Measurements from ENCODE around the gene MARK2.

MARK2 gene

GRCh38 chr11:63879598-63880402, 40.9 kb downstream of the MARK2 start:
- in situ Hi-C loops (cut with HindIII; ENCODE audit: low sequenced_read_pairs), result no loop called here

- in situ Hi-C loops (cut with HindIII; ENCODE audit: low sequenced_read_pairs), result no loop called here
Measured at GRCh38 chr11:63880403-63880790, 41.5 kb downstream of the MARK2 start.

GRCh38 chr11:63882555-63883242, 43.8 kb downstream of the MARK2 start:
- in situ Hi-C loops (cut with HindIII; ENCODE audit: low sequenced_read_pairs), result no loop called here

GRCh38 chr11:63883791-63884190, 44.9 kb downstream of the MARK2 start:
- in situ Hi-C loops (cut with HindIII; ENCODE audit: low sequenced_read_pairs), result no loop called here

GRCh38 chr11:63884196-63884932, 45.5 kb downstream of the MARK2 start:
- in situ Hi-C loops (cut with HindIII; ENCODE audit: low sequenced_read_pairs), result no loop called here

GRCh38 chr11:63887386-63887999, 48.6 kb downstream of the MARK2 start:
- in situ Hi-C loops (cut with HindIII; ENCODE audit: low sequenced_read_pairs), result no loop called here

- in situ Hi-C loops (cut with HindIII; ENCODE audit: low sequenced_read_pairs), result no loop called here
Measured at GRCh38 chr11:63888170-63889086, 49.5 kb downstream of the MARK2 start.

GRCh38 chr11:63889344-63889743, 50.4 kb downstream of the MARK2 start:
- in situ Hi-C loops (cut with HindIII; ENCODE audit: low sequenced_read_pairs), result no loop called here

- in situ Hi-C loops (cut with HindIII; ENCODE audit: low sequenced_read_pairs), result no loop called here
Measured at GRCh38 chr11:63890368-63890767, 51.5 kb downstream of the MARK2 start.

GRCh38 chr11:63892228-63892627, 53.3 kb downstream of the MARK2 start:
- in situ Hi-C loops (cut with HindIII; ENCODE audit: low sequenced_read_pairs), result no loop called here

- in situ Hi-C loops (cut with HindIII; ENCODE audit: low sequenced_read_pairs), result no loop called here
Measured at GRCh38 chr11:63893355-63893754, 54.4 kb downstream of the MARK2 start.

GRCh38 chr11:63896071-63896470, 57.2 kb downstream of the MARK2 start:
- in situ Hi-C loops (cut with HindIII; ENCODE audit: low sequenced_read_pairs), result no loop called here

- in situ Hi-C loops (cut with HindIII; ENCODE audit: low sequenced_read_pairs), result no loop called here
Measured at GRCh38 chr11:63897459-63898146, 58.7 kb downstream of the MARK2 start.

GRCh38 chr11:63901660-63902059, 62.8 kb downstream of the MARK2 start:
- in situ Hi-C loops (cut with HindIII; ENCODE audit: low sequenced_read_pairs), result no loop called here

- in situ Hi-C loops (cut with HindIII; ENCODE audit: low sequenced_read_pairs), result no loop called here
Measured at GRCh38 chr11:63903884-63904283, 65.0 kb downstream of the MARK2 start.

- in situ Hi-C loops (cut with HindIII; ENCODE audit: low sequenced_read_pairs), result no loop called here
Measured at GRCh38 chr11:63904743-63905142, 65.8 kb downstream of the MARK2 start.

GRCh38 chr11:63905179-63905578, 66.3 kb downstream of the MARK2 start:
- in situ Hi-C loops (cut with HindIII; ENCODE audit: low sequenced_read_pairs), result no loop called here

GRCh38 chr11:63906087-63906486, 67.2 kb downstream of the MARK2 start:
- in situ Hi-C loops (cut with HindIII; ENCODE audit: low sequenced_read_pairs), result no loop called here

- in situ Hi-C loops (cut with HindIII; ENCODE audit: low sequenced_read_pairs), result no loop called here
Measured at GRCh38 chr11:63906585-63906984, 67.7 kb downstream of the MARK2 start.

- in situ Hi-C loops (cut with HindIII; ENCODE audit: low sequenced_read_pairs), result no loop called here
Measured at GRCh38 chr11:63907063-63907462, 68.2 kb downstream of the MARK2 start.
